ENCODE data around the gene MDFI. TPM values are rescaled to one million over a fixed set of nuclear protein-coding genes. Genes with fewer than 3 reads are reported as not detected.

MDFI gene
- total and polyA plus RNA-seq, 4 experiments from 2014 or later, result not detected

DNA sequence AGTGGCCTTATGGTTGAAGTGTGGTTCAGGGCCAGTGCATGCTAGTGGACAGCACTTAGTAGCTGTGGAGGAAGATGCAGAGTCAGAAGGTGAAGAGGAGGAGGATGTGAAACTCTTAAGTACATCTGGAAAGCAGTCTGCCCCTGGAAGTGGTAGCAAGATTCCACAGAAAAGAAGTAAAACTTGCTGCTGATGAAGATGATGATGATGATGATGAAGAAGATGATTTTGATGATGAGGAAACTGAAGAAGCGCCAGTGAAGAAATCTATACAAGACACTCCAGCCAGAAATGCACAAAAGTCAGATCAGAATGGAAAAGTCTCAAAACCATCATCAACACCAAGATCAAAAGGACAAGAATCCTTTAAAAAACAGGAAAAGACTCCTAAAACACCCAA, 28.9 kb downstream of the MDFI start:
- Histone ChIP-seq H3K36me3 (ENCODE audit: insufficient read depth, low read length) (no peaks in the 10 kb centered on the region), H3K4me1 (ENCODE audit: insufficient read depth, low read length) (no peaks in the 10 kb centered on the region), H3K4me3 (ENCODE audit: low read length in 2 of 2) (no peak overlapping the region), H3K9me3 (ENCODE audit: control insufficient read depth in 1 of 2, low read length in 2 of 2) (no peaks in the 10 kb centered on the region), H3K27ac (ENCODE audit: low read depth, low read length) (no peak overlapping the region), H3K27me3 (ENCODE audit: insufficient read depth, low read length) (no peaks in the 10 kb centered on the region)
- Mint-ChIP-seq H3K27ac (no peak overlapping the region), H3K4me3 (no peak overlapping the region), H3K27me3 (peaks cover 9 to 15% of the 10 kb centered on the region in 2 donors), H3K9me3 (peaks cover 0 to 8% (median 4%) of the 10 kb centered on the region in 8 donors), H3K4me1 (no peaks in the 10 kb centered on the region), H3K36me3 (no peaks in the 10 kb centered on the region)
- ChIA-PET CTCF (ENCODE audit: partially characterized antibody) (no interaction called here), POLR2A (ENCODE audit: partially characterized antibody) (no interaction called here)
- intact Hi-C loops (cut with micrococcal nuclease), result no loop called here
- DNase-seq, result no peak

DNA sequence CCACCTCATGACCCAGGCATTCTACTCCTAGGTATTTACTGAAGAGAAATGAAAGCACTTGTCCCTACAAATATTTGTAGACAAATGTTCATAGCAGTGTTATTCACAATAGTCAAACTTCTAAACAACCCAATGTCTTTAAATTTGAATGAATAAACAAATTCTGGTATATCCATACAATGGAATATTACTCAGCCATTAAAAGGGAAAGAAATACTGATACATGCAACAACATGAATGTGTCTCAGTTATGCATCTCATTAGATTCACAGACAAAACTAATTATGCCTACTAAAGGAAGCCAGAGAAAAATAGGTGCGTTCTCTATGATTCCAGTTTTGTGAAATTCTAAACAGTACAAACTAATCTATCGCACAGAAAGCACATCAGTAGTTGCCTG, 30.7 kb downstream of the MDFI start:
- Histone ChIP-seq H3K27ac (ENCODE audit: low read depth, low read length) (no peak overlapping the region), H3K4me1 (ENCODE audit: insufficient read depth, low read length) (no peaks in the 10 kb centered on the region), H3K4me3 (ENCODE audit: low read length in 2 of 2) (no peak overlapping the region), H3K27me3 (ENCODE audit: insufficient read depth, low read length) (no peaks in the 10 kb centered on the region), H3K9me3 (ENCODE audit: control insufficient read depth in 1 of 2, low read length in 2 of 2) (no peaks in the 10 kb centered on the region), H3K36me3 (ENCODE audit: insufficient read depth, low read length) (no peaks in the 10 kb centered on the region)
- H3K27me3 Mint-ChIP-seq, result peaks cover 9 to 12% of the 10 kb centered on the region in 2 donors
- no peak overlapping the region for H3K27ac Mint-ChIP-seq
- intact Hi-C loops (cut with micrococcal nuclease), result no loop called here
- peaks cover 0 to 8% (median 4%) of the 10 kb centered on the region in 8 donors for H3K9me3 Mint-ChIP-seq
- ChIA-PET POLR2A (ENCODE audit: partially characterized antibody) (no interaction called here), CTCF (ENCODE audit: partially characterized antibody) (interaction anchor here (1.0 kb wide), 1 partner anchor 245 kb away, joined by 3 read pairs; no protein-coding TSS in a partner anchor)
- DNase-seq, result no peak
- H3K4me3 Mint-ChIP-seq, result no peak overlapping the region
- H3K36me3 Mint-ChIP-seq, result no peaks in the 10 kb centered on the region
- H3K4me1 Mint-ChIP-seq, result no peaks in the 10 kb centered on the region

DNA sequence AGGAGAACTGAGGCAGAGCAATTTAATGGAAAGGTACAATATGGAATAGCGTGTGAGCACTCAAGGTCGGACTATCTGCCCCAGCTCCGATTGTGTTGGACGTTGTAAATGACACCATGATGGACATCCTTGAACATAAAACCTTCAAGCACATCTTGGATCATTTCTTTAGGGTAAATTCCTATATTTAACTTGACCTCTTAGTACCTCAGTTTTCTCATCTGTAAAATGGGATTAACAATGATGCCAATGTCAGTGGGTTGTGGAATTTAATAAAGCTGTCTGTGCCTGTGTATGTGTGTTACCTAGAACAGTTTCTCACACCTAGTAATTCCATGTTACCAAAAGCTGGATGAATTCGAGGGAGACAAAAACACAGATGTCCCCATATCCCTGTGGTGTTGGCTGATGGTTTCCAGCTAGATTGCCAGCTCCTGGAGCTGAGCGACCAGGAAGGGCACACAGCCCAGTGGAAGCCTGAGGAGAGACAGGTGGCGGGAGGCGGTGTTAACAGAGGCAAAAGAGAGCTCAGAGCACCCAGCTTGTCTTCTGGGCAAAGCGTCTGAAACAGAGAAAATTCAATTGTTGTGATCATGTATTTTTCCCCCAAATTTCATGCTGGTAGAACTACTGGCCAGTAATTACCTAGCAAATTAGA, 32.6 kb downstream of the MDFI start:
- ChIA-PET CTCF (ENCODE audit: partially characterized antibody) (no interaction called here), POLR2A (ENCODE audit: partially characterized antibody) (no interaction called here)
- no peaks in the 10 kb centered on the region for H3K36me3 ChIP-seq (ENCODE audit: insufficient read depth, low read length)
- no peak for DNase-seq
- no peak overlapping the region for H3K4me3 Mint-ChIP-seq
- no peak overlapping the region for H3K27ac Mint-ChIP-seq
- no peaks in the 10 kb centered on the region for H3K36me3 Mint-ChIP-seq
- H3K9me3 Mint-ChIP-seq, result peaks cover 0 to 8% (median 4%) of the 10 kb centered on the region in 8 donors
- no peaks in the 10 kb centered on the region for H3K4me1 ChIP-seq (ENCODE audit: insufficient read depth, low read length)
- no peak overlapping the region for H3K4me3 ChIP-seq (ENCODE audit: low read length in 2 of 2)
- no peaks in the 10 kb centered on the region for H3K9me3 ChIP-seq (ENCODE audit: control insufficient read depth in 1 of 2, low read length in 2 of 2)
- intact Hi-C loops (cut with micrococcal nuclease), result no loop called here
- no peak overlapping the region for H3K27ac ChIP-seq (ENCODE audit: low read depth, low read length)
- peaks cover 12 to 23% of the 10 kb centered on the region in 2 donors for H3K27me3 Mint-ChIP-seq
- H3K4me1 Mint-ChIP-seq, result no peaks in the 10 kb centered on the region
- no peaks in the 10 kb centered on the region for H3K27me3 ChIP-seq (ENCODE audit: insufficient read depth, low read length)

DNA sequence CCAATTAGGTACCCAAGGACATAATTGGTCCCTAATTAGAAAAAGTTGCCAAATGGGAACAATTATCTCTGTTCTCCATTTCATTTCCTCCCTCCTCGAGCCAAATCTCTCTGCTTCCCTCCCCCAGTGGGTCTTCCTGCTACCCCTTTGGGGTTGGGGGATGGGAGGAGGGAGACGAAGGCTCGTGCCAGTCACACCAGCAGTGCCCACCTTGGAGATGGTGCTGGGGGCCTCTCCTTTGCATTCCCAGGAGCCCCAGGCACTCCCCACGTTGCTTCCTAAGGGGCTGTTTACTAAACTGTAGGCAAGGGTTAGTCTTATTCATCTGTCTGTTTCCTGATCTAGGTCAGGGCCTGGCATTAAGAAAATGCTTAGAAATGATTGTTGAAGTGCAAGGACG, 33.1 kb downstream of the MDFI start:
- DNase-seq, result no peak
- Mint-ChIP-seq H3K27ac (no peak overlapping the region), H3K9me3 (peaks cover 0 to 8% (median 4%) of the 10 kb centered on the region in 8 donors), H3K4me3 (no peak overlapping the region), H3K36me3 (no peaks in the 10 kb centered on the region), H3K4me1 (no peaks in the 10 kb centered on the region), H3K27me3 (peaks cover 12 to 28% of the 10 kb centered on the region in 2 donors)
- H3K27ac ChIP-seq (ENCODE audit: low read depth, low read length), result no peak overlapping the region
- intact Hi-C loops (cut with micrococcal nuclease), result no loop called here
- no peaks in the 10 kb centered on the region for H3K9me3 ChIP-seq (ENCODE audit: control insufficient read depth in 1 of 2, low read length in 2 of 2)
- H3K4me1 ChIP-seq (ENCODE audit: insufficient read depth, low read length), result no peaks in the 10 kb centered on the region
- H3K27me3 ChIP-seq (ENCODE audit: insufficient read depth, low read length), result no peaks in the 10 kb centered on the region
- ChIA-PET POLR2A (ENCODE audit: partially characterized antibody) (no interaction called here), CTCF (ENCODE audit: partially characterized antibody) (no interaction called here)
- H3K4me3 ChIP-seq (ENCODE audit: low read length in 2 of 2), result no peak overlapping the region
- H3K36me3 ChIP-seq (ENCODE audit: insufficient read depth, low read length), result no peaks in the 10 kb centered on the region

DNA sequence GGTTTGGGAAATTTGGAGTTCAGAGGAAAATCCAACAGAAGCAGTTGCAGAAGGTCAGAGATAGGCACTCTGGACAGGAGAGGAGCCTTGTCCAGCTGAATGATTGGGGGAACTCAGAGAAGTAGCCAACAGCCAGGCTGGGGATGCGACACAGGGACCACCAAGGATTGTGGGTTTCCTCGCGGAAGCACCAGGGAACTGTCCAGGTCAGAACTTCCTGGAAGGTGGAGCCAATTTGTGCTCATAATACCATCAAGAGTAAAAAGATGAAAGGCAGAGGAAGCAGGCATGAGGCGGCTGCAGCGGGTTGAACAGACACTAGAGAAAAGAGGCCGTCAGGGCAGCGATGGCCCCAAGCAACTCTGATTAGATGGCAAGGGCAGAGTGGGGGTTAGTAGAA, 33.7 kb downstream of the MDFI start:
- intact Hi-C loops (cut with micrococcal nuclease), result no loop called here
- DNase-seq, result no peak
- H3K9me3 ChIP-seq (ENCODE audit: control insufficient read depth in 1 of 2, low read length in 2 of 2), result no peaks in the 10 kb centered on the region
- H3K4me3 ChIP-seq (ENCODE audit: low read length in 2 of 2), result no peak overlapping the region
- no peaks in the 10 kb centered on the region for H3K4me1 ChIP-seq (ENCODE audit: insufficient read depth, low read length)
- H3K27me3 ChIP-seq (ENCODE audit: insufficient read depth, low read length), result no peaks in the 10 kb centered on the region
- CTCF ChIA-PET (ENCODE audit: partially characterized antibody), result no interaction called here
- Mint-ChIP-seq H3K36me3 (no peaks in the 10 kb centered on the region), H3K9me3 (peaks cover 0 to 8% (median 4%) of the 10 kb centered on the region in 8 donors), H3K4me1 (no peaks in the 10 kb centered on the region), H3K4me3 (no peak overlapping the region), H3K27me3 (peaks cover 13 to 33% of the 10 kb centered on the region in 2 donors), H3K27ac (no peak overlapping the region)
- H3K27ac ChIP-seq (ENCODE audit: low read depth, low read length), result no peak overlapping the region
- no peaks in the 10 kb centered on the region for H3K36me3 ChIP-seq (ENCODE audit: insufficient read depth, low read length)
- POLR2A ChIA-PET (ENCODE audit: partially characterized antibody), result no interaction called here

DNA sequence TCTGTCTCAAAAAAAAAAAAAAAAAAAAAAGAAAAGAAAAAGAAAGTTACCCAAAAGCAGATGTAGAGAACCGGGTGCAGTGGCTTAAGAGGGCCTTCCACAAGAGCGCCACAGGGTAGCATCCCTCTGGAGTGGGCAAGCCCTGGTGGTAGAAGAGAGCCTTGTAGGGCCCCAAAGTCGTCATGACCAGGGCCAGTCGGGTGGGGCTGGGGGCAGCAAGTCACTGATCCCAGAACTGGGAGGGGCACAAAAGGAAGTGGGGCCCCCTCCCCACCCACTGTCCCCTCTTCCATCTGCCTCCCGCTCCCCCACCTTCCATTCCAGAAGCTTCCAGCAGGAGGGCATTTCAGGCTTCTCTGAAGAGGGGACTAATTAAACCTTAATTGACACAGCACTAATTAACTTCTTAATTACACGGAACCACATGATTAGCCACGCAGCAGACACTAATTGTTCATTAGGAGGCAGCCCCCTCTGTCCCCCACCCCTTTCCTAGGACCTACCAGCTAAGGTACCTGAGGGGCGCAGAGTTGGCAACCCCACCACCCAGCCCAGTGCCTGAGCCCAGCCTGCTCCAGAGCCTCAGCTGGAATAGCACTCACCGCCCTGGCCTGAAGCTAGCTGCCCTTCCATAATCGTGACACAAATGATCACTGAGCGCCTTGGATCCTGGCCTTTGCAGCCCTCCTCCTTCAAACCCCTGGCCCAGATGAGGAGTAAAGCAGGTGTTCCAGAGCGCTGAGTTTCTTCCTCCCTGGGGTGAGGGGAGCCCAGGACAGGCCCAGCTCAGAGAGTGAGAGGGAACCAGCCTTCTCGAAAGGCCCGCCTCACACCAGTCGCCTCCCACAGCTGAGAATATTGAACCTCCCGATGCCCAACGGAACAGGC, 34.8 kb downstream of the MDFI start:
- Mint-ChIP-seq H3K27me3 (peaks cover 13 to 35% of the 10 kb centered on the region in 2 donors), H3K4me3 (no peak overlapping the region), H3K27ac (no peak overlapping the region), H3K36me3 (no peaks in the 10 kb centered on the region), H3K4me1 (no peaks in the 10 kb centered on the region), H3K9me3 (peaks cover 0 to 5% (median 3%) of the 10 kb centered on the region in 8 donors)
- no peaks in the 10 kb centered on the region for H3K4me1 ChIP-seq (ENCODE audit: insufficient read depth, low read length)
- POLR2A ChIA-PET (ENCODE audit: partially characterized antibody), result no interaction called here
- no peaks in the 10 kb centered on the region for H3K27me3 ChIP-seq (ENCODE audit: insufficient read depth, low read length)
- CTCF ChIA-PET (ENCODE audit: partially characterized antibody), result interaction anchor here (1.3 kb wide), 1 partner anchor 10 kb away, joined by 3 read pairs; no protein-coding TSS in a partner anchor
- H3K9me3 ChIP-seq (ENCODE audit: control insufficient read depth in 1 of 2, low read length in 2 of 2), result no peaks in the 10 kb centered on the region
- no peaks in the 10 kb centered on the region for H3K36me3 ChIP-seq (ENCODE audit: insufficient read depth, low read length)
- no peak for DNase-seq
- H3K27ac ChIP-seq (ENCODE audit: low read depth, low read length), result no peak overlapping the region
- intact Hi-C loops (cut with micrococcal nuclease), result no loop called here
- no peak overlapping the region for H3K4me3 ChIP-seq (ENCODE audit: low read length in 2 of 2)

DNA sequence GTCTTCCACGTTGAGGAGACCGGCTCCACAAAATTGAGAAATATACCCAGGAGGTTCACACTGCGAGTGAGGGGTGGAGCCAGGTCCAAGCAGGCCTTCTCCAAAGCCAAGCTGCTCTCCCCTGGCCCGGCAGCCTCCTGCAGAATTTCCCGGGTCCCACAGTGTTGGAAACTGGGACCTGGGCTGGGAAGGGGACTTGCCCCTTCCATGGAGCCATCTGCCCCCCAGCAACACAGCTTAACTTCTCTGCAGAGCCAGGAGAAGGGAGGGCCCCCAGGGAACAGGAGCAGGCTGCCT, 35.4 kb downstream of the MDFI start:
- Mint-ChIP-seq H3K36me3 (no peaks in the 10 kb centered on the region), H3K27me3 (peaks cover 13 to 37% of the 10 kb centered on the region in 2 donors), H3K4me3 (no peak overlapping the region), H3K4me1 (no peaks in the 10 kb centered on the region), H3K27ac (no peak overlapping the region), H3K9me3 (peaks cover 0 to 5% (median 3%) of the 10 kb centered on the region in 8 donors)
- Histone ChIP-seq H3K4me3 (ENCODE audit: low read length in 2 of 2) (no peak overlapping the region), H3K27ac (ENCODE audit: low read depth, low read length) (no peak overlapping the region), H3K36me3 (ENCODE audit: insufficient read depth, low read length) (no peaks in the 10 kb centered on the region), H3K4me1 (ENCODE audit: insufficient read depth, low read length) (no peaks in the 10 kb centered on the region), H3K9me3 (ENCODE audit: control insufficient read depth in 1 of 2, low read length in 2 of 2) (no peaks in the 10 kb centered on the region), H3K27me3 (ENCODE audit: insufficient read depth, low read length) (no peaks in the 10 kb centered on the region)
- CTCF ChIA-PET (ENCODE audit: partially characterized antibody), result interaction anchor here (1.3 kb wide), 1 partner anchor 10 kb away, joined by 3 read pairs; no protein-coding TSS in a partner anchor
- no peak for DNase-seq
- intact Hi-C loops (cut with micrococcal nuclease), result no loop called here
- POLR2A ChIA-PET (ENCODE audit: partially characterized antibody), result no interaction called here

Measured in CD4-positive, alpha-beta memory T cell (primary cell).